ENCODE data around the gene TGFB1I1.

The TGFB1I1 gene

GRCh38 chr16:31471875-31472708 lies at the start of gene TGFB1I1:
TSS of gene TGFB1I1 (plus strand) at chr16:31472152. CDS start at chr16:31472189, 37 bp downstream.
- TF ChIP-seq CTCF (IDR thresholded peaks at IDR 0.05; ENCODE audit: control extremely low read depth, extremely low read depth, low read depth, missing control alignments), result no peak
- POLR2A ChIA-PET, result no interaction called here
- CTCF ChIA-PET, result interaction anchor here (2.1 kb wide), 1 partner anchor 12 kb away, joined by 12 read pairs; the partner anchor contains the start of gene ARMC5
- DNase-seq (ENCODE audit: extremely low spot score), result peak; percentile 33

GRCh38 chr16:31423241-31423640 lies 48.7 kb upstream of the TGFB1I1 start:
- POLR2A ChIA-PET, result no interaction called here

GRCh38 chr16:31423801-31424200 lies 48.2 kb upstream of the TGFB1I1 start:
- DNase-seq (ENCODE audit: extremely low spot score), result no peak
- CTCF ChIA-PET, result interaction anchor here (1.7 kb wide), 1 partner anchor 17 kb away, joined by 3 read pairs; no protein-coding TSS in a partner anchor
- no peak for TF ChIP-seq CTCF (IDR thresholded peaks at IDR 0.05; ENCODE audit: control extremely low read depth, extremely low read depth, low read depth, missing control alignments)
- POLR2A ChIA-PET, result no interaction called here

More at GRCh38 chr16:31423241-31423640, 48.7 kb upstream of the TGFB1I1 start:
- CTCF ChIA-PET, result interaction anchor here (1.7 kb wide), 1 partner anchor 17 kb away, joined by 3 read pairs; no protein-coding TSS in a partner anchor
- TF ChIP-seq CTCF (IDR thresholded peaks at IDR 0.05; ENCODE audit: control extremely low read depth, extremely low read depth, low read depth, missing control alignments), result no peak
- DNase-seq (ENCODE audit: extremely low spot score), result no peak

GRCh38 chr16:31427441-31428278 lies 44.3 kb upstream of the TGFB1I1 start:
- no peak for TF ChIP-seq CTCF (IDR thresholded peaks at IDR 0.05; ENCODE audit: control extremely low read depth, extremely low read depth, low read depth, missing control alignments)
- peak; percentile 61 for DNase-seq (ENCODE audit: extremely low spot score)
- POLR2A ChIA-PET, result interaction anchor here (1.2 kb wide), 1 partner anchor 248 kb away, joined by 16 read pairs; the partner anchor contains the start of gene FUS
- CTCF ChIA-PET, result interaction anchor here (1.5 to 8.1 kb wide), 2 partner anchors 16 to 45 kb away, joined by 4 to 44 read pairs; partner anchors contain the start of gene ZNF843

GRCh38 chr16:31428279-31428597 lies 43.7 kb upstream of the TGFB1I1 start, which contains the start of gene COX6A2:
TSS of gene COX6A2 (minus strand) at chr16:31428360. CDS start at chr16:31428325, 35 bp downstream.
- POLR2A ChIA-PET, result interaction anchor here (1.2 kb wide), 1 partner anchor 249 kb away, joined by 16 read pairs; the partner anchor contains the start of gene FUS
- no peak for TF ChIP-seq CTCF (IDR thresholded peaks at IDR 0.05; ENCODE audit: control extremely low read depth, extremely low read depth, low read depth, missing control alignments)
- CTCF ChIA-PET, result interaction anchor here (0.8 to 8.1 kb wide), 3 partner anchors 16 to 286 kb away, joined by 3 to 44 read pairs (median 3); partner anchors contain the start of gene ZNF843

More at GRCh38 chr16:31428279-31428597, 43.7 kb upstream of the TGFB1I1 start, which contains the start of gene COX6A2:
- DNase-seq (ENCODE audit: extremely low spot score), result no peak

All from GM10248 (cell line).